Raji (cell line): Measurements from ENCODE around the gene UBXN10.

Experiments used
- POLR2A ChIP-seq: IDR thresholded peaks from 2 replicates; pipeline ENCODE4 v1.6.1; 2011; ENCODE audit warnings: low read depth, low read length, control low read depth; ENCODE audit not compliant: insufficient read depth

UBXN10 gene

DNA sequence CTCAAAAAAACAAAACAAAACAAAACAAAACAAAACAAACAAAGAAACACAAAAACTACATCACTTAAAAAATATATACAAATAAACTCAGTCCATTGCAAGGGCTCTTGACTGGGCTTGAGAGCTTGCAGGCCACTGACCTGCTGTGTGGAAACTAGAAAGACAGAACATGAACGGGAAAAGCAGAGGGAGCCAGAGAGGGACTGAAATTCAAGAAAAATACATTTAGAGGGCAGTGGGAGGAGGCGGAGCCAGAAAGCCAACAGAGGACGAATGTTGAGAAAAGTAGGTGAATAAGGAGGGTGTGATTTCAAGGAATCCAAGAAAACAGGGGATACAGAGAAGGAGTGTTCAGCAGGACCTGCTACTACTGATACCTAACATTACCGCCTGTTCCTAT, 41.8 kb downstream of the UBXN10 start:
- no peak for TF ChIP-seq POLR2A

DNA sequence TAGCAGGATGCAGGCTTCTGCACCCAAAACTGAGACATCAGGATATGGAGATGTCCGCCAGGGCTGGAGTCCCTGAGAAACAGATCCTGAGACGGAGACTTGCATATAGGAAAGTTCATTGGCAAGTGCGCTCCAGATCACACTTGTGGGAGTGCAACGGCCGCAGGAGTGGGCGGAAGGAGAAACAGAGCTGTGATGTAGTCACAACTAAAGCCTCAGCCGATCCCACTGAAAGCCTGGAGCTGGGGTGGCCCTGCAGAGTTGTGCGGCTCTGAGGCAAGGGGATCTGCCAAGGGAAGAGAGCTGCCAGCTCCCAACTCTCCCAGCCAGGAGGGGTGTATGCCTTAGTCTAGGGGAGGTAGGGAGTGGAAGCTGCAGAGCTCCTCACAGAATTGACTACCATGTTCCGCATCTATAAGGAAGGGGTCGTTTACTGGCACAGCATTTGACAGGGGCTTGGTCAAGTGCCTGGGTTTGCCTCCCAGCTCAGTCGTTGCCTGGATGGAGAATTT, 42.5 kb downstream of the UBXN10 start:
- TF ChIP-seq POLR2A = no peak

DNA sequence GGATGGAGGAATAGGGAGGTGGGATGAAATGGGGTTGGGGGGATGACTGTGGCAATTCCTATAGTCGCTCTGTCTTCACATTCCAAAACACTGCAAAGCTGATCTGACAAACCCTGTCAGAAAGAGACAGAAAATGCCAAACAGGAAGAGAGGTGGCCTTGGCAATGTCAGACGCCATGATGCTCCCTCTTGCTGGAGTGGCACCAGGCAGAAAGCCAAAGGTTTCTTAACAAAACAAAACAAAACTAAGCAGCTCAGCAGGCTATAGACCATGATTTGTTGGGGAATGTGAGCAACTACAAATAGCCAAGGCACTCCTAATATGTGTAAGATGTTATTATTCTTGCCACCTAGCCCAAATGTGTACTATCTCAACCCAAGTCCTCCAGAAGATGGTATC, 43.3 kb downstream of the UBXN10 start:
- TF ChIP-seq POLR2A = no peak

DNA sequence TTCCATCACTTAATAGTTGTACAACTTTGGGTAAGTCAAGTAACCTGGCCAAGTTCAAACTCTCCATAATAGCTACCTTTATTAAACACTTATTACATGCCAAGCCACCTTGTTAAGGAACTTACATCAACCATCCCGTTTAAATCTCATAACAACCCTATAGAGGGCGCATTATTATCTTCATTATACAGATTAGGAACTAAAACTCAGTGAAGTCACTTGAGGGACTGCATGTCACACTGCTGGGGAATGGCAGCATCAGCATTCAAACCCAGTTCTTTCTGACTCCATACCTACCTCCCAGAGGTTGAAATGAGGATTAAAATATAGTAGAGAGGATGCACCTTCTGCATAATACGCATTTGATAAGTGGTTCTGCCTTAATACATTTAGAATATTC, 47.5 kb downstream of the UBXN10 start:
- no peak for TF ChIP-seq POLR2A

DNA sequence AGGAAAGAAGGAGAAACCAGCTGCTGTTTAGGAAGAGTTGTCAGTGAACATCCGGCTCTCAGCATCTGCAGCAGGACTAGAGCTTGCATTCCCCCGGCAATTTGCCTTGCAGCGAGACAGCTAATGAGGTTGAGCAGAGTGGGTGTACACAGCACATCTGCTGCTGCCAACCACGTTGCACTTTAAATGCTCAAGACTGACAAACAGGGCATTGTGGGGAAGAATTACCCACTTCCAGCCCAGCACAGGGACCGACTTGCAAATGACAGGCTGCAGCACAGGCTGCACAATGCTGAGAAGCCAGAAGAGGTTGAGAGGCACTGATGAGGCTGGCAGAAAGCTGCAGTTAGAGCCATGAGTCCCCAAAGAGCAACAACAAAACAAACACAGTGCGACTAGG, 48.0 kb downstream of the UBXN10 start:
- TF ChIP-seq POLR2A = no peak

DNA sequence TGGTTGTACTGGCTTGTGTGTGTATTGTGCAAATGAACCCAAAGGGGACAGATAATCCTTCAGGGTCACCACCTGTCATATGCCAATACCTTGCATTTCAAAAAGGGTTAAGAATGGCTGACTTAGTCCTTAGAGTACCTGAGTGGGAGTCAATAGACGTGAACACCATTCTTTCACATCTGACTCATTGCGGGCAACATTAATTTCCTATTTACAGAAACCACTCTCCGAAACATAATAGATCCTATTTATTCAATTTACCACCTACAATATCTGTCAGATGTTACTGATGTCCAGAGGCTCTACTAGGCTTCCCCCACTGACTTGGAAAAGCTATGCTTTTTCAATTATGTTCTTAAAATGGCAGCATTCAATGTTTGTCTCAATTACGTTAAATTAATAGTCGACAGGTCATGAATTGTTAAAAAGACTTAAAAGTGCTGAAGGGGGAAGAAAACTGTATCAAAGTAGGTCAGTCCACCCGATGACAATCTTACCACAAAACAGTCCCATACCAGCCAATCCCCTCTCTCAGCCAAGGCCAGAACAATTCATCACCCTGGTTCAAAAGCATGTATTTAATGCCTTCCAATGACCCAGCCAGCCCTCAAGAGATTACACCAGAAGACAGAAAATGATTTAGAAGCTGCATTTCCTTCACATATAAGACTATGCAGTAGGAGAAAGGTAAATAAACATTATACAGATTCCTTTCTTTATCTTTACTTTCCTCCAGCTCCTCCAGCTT, 49.1 kb downstream of the UBXN10 start:
- TF ChIP-seq POLR2A = no peak

DNA sequence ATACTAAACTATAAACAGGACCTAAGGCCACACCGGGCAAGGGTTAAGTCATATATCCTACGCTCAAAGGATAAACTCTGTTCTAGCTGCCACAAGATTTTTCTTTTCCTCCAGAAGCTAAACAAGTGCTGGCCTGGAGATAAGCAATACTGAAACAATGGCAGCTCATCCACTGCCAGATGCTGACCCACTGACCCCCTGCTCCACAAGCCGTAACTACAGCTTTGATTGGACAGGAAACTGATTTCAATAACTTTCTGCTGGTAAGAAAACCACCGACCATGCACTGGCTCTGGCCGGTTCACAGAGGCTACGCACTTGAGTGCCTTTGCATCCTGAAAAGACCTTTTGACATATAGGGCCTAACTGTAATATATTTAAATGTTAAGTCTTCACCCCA, 51.8 kb downstream of the UBXN10 start:
- TF ChIP-seq POLR2A = no peak

DNA sequence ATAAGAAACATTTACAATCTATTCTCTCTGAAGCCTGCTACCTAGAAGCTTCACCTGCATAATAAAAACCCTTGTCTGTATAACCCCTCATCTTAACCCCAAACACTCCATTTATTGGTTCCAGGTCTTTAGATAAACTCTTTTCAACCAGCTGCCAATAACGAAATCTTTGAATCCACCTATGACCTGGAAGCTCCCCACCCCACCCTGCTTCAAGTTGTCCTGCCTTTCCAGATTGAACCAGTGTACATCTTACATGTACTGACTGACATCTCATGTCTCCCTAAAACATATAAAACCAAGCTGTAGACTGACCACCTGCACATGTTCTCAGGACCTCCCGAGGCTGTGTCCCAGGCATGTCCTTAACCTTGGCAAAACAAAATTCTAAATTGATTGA, 54.1 kb downstream of the UBXN10 start:
- no peak for TF ChIP-seq POLR2A

DNA sequence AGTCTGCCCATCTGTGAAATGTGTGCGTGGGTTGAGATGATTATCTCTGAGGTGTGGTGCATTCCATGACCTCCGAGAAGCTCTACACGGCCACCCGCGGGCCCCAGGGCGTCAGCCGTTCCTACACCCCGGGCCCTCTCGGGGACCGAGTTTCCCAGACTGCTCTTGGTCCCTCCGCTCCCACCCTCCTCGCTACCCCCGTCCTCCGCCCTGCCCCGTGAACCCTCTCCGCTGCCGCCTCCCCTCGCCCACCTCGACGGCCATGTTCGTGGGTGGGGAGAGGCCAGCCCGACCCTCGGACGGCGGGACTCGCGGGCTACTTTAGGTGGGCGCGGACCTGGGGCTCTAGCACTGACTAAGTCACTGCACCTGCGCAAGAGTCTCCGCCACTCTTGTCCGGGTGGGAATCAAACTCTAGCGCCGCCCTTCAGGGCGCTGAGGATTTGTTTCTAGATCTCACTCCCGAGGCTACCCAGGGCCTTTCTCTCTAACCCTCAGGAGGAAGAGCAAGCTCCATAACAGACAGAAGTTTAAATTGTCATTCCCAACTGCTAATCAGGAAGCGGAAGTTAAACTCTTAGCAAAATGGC, 57.1 kb downstream of the UBXN10 start:
- no peak for TF ChIP-seq POLR2A
